DMS114 treated with DMSO at 0.1 percent for 48 hours (cell line): ENCODE data around the gene MUC15.
"Not testable (repeated sequence)": the region's sequence is repeated elsewhere in the genome, so short reads cannot be mapped to it uniquely, and the experiment has no call there.

Experiments
- DNase-seq: peaks from one replicate; lab custom pipeline; 2025; ENCODE audit not compliant: unreplicated experiment; lab: John Stamatoyannopoulos, UW

MUC15 gene, protein sequence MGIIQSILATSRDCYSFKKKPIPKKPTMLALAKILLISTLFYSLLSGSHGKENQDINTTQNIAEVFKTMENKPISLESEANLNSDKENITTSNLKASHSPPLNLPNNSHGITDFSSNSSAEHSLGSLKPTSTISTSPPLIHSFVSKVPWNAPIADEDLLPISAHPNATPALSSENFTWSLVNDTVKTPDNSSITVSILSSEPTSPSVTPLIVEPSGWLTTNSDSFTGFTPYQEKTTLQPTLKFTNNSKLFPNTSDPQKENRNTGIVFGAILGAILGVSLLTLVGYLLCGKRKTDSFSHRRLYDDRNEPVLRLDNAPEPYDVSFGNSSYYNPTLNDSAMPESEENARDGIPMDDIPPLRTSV

DNA sequence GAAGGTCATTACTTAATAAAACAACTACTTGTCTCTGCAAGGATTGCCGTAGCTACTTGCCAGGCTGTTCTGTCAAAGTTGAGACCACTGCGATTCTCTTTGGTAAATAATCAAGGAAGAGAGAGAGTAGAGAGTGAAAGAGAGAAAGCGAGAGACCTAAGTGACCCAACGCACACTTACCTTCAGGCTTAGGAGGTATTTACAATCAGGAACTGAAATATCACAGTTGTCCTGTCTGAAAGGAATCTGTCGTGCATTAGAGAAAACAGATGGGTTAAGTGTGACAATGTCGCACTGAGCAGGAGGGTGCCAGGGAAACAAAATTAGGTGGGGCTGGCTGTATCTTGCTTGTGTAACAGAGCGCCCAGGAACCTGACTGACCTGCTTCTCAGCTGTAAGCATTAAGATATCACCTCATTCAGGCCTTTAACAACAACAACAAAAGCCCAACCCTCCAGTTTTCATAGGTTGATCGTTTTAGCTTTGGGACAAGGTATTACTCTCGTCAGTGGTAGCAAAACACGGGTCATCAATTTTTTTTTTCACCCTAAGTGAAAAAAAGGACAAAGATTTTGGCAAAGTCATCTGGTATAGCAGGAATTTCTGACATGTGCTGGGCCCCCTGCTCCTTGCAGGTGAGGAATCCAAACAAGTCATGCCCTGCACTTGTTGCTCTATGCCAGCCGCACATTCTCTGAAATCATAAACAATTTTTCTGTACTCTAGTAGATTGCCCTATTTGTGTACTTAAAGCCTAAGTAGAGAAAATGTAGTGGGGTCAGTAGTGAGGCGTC lies at the start of gene MUC15:
TSS of gene MUC15 (minus strand) at position 403 of the 794 bp plus-strand sequence. CDS start 5,169 bp downstream, outside the sequence.
- DNase-seq: no peak

DNA sequence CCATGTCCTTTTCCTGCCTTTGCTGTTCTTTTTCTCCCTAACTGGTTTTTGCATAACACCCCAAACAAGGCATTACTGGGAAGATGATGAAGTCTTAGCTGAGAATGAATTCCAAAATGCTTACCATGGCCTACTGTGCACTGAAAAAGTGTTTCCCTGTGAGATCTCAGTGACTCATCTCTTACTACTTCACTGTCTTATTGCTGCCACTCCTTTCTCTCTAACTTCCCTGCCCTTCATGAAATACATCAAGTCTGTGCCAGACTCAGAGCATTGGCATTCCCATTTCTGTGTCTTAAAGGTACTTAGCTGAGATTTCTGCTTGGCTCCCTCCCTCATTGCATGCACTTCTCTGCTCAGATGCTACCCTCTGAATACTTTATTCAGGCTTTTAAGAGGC lies 49.1 kb upstream of the MUC15 start:
- no peak for DNase-seq

DNA sequence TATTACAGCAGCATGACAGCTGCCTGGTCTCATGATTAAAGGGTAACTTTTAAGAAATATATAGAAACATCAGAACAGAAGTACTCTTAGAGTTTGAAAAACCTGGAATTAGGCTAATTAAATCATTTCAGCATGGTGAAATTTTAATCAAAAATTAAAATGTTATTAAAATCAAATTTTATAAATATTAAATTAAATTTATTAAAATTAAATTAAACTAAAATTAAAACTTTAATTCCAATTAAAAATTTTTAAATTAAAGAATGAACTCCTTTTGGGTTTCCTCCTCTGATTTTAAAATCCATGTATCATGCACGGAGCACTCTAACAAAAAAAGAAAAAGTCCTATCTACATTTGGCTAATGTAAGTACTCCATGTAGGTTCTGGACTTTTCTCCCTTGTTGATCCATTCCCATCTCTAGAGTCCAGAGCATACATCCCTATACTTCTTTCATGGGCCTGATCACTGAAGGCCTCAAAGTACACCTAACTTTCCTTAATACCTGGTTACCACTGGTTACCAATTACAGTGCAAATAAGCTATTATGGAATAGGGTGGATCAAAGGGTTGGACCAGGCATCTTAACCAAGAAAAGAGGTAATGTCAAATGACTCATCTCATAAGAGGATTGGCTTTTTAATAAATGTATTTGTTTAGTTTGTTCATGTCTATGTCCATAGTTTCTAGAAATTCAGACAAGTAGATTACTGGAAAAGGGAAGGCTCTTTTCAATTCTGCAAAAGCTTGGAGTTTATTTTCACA lies 48.4 kb upstream of the MUC15 start:
- DNase-seq: no peak

DNA sequence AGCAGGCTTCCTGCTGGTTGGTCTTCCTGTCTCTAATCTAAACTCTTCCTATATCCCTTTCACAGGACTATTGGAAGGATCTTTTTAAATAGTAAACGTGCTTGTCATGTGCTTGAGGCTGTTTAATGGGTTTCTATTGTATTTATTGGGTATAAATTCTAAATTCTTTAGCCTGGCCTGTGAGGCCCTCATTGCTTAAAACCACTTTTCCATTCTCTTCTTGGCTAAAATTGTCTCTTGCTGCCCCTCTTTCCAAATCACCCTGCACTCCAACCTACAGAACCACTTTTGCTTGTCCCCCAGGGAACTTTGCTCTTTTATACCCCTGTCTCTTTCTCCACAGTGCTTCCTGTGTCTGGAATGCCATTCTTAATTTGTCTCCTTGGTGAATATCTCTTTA lies 46.4 kb upstream of the MUC15 start:
- no peak for DNase-seq

DNA sequence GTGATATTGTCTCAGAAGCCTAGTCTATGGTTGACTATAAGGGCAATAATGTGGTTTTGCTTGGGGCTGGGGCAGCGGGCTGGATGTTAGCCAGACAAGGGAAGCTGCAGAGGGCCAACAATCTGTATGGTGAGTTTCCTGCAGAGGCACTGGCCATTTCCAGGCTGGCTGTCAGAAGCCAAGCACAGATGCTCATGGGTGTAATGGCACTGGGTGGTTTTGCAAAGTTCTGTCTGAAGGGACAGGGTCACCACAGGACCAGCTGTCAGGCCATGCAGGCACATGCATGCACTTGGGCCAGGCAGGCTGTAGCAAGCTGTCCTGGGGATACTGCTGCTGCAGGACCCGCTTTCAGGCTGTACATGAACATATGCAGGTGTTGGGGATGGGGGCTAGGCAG lies 41.7 kb upstream of the MUC15 start:
- no peak for DNase-seq

DNA sequence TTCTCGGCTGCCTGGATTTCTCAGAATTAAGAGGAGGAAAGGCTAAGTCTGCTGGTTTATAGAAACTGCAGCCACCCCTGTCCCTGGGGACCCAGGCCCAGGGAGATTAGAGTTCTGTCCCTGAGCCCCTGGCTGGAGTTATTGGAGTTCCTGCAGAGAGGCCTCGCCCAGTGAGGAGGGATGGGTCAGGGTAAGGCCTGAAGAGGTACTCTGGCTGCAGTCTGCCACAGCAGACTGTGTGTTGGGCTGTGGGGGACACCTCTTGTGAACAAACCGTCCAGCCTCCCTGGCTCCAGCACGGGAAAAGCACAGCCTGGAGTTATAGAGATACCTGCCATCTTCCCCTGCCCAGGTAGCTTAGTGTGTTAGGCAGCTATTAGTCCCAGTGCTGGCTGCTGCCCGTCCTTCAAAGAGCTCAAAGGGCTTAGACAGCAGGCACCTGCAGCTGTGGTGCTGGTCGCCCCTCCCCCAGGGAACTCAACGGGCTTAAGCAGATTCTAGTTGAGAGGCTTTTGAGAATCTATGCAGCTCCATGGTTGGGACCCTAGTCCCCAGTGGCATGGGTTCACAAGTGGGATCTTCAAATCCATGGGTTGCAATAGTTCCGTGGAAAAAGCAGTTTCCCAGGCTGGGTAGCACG lies 36.6 kb upstream of the MUC15 start:
- DNase-seq: no peak

DNA sequence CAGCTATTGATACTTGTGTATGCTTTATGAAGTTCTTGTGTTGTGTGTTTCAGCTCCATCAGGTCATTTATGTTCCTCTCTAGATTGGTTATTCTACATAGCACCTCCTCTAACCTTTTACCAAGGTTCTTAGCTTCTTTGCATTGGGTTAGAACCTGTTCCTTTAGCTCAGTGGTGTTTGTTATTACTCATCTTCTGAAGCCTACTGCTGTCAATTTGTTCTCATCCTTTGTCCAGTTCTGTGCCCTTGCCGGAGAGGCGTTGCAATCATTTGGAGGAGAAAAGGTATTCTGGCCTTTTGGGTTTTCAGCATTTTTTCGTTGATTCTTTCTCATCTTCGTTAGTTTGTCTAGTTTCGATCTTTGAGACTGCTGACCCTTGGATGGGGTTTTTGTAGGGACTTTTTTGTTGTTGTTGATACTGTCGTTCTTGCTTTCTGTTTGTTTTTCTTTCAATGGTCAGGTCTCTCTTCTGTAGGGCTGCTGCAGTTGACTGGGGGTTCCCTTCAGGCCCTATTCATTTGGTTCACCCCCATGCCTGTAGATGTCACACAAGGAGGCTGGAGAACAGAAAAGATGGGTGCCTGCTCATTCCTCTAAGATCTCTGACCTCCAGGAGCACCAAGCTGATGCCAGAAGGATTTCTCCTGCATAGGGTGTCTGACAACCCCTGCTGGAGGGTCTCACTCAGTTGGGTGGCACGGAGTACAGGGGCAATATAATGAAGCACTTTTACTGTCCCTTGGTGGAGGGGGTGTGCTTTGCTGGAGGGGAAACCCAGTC lies 35.9 kb upstream of the MUC15 start:
- no peak for DNase-seq

DNA sequence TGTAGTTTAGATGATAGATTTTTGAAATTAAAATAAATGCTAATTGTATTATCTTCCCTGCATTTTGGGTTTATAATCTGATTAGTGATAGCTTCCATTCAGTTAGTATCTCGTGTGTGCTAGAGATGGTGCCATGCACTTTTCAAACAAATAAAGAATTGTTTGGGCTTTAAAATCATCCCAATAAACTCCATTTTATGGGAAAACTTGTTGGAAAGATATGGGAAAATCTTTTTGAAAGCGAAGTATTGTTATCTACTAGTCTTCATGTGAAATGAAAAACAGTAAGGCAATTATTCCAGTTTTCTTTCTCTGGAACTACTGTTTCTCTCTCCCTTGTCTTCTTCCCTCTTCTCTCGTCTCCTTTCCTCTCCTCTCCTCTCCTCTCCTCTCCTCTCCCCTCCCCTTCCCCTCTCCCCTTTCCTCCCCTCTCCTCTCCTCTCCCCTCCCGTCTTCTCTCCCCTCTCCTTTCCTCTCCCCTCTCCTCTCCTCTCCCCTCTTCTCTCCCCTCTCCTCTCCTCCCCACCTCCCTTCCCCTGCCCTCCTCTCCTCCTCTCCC lies 27.9 kb upstream of the MUC15 start:
- no peak for DNase-seq

DNA sequence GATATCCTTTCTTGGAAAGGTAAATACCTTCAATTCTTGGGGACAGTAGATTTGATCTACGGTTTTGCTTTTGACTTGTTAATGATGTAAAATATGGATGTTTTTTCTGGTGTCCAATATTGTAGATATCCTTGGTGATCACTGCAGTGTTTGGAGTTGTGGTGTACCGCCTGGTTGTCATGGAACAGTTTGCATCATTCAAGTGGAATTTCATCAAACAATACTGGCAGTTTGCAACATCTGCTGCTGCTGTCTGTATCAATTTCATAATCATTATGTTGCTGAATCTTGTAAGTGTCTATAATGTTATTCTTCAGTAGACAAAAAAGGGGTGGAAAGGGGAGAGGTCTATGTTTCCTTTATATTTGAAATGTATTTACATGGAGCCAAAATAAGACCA lies 27.4 kb upstream of the MUC15 start:
- DNase-seq: no peak

DNA sequence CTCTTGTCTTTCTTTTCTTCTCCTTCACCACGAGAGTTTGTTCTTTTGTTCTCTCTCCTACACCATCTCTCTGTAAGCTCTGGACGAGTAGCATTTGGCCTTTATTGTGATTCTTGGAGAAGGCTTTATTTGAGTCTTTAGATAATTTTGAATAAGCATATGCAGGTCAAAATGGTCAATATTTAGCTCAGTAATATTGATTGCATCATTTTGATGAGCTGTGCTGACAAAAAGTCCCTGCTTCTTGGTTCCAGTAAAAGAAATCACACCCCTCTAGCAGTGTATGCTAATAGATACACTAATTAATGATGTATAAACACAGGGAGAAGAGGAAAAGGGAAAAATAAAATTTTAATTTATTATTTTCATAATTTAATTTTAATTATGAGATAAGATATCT lies 25.8 kb upstream of the MUC15 start:
- DNase-seq: no peak

DNA sequence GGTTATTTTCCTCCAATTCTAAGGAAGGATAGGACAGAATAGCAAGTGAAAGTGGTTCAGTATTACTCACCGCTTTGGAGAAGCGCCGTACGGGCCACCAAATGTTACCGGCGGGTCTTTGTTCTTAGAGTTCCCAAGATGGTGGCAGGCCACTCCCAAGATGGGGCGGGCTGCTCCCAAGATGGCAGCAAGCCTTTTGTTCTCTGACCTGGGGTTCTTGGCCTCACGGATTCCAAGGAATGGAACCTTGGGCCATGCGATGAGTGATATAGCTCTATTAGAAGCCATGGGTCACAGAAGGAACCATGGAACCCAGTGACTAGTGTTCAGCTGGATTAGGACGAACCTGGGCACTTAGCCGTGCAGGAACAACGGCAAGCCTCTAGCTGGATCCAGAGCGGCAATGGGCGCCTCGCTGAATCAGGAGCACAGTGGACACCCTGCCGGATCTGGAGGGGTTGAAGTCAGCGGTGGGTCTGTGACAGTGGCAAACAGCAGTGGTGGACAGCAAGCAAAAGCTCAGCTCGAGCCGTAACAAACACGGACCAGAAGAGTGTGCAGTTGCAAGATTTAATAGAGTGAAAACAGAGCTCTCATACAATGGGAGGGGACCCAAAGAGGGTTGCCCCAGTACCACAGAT lies 25.1 kb upstream of the MUC15 start:
- not testable (repeated sequence) for DNase-seq

DNA sequence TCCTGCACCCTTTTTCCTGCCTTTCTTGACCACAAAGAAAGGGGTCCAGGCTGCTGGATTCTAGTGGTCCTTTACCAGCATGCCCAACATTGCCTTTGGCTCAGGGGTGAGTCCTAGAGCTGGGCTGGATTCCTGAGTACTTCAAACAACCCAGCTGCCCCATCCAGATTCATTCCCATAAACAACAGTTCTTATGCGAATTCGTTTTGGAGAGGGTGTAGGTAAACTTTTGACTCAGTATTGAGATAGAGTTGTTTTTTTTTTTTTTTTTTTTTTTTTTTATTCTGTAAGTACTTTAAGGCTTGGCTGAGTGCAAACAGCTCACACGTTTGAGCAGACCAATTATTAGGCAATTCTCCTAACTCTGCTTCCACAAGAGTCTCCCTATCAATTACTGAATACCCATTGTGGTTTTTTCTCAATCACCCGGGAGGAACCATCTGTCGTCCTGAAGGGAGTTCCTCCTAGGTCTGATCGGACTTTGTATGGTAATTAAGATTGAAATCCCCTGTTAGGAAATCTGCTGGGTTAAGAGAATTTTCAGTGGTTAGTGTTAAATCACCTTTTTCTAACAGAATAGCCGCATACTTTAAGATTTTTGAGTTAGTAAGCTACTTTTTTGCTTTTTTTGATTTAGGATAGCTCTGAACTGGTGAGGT lies 23.3 kb upstream of the MUC15 start:
- not testable (repeated sequence) for DNase-seq

DNA sequence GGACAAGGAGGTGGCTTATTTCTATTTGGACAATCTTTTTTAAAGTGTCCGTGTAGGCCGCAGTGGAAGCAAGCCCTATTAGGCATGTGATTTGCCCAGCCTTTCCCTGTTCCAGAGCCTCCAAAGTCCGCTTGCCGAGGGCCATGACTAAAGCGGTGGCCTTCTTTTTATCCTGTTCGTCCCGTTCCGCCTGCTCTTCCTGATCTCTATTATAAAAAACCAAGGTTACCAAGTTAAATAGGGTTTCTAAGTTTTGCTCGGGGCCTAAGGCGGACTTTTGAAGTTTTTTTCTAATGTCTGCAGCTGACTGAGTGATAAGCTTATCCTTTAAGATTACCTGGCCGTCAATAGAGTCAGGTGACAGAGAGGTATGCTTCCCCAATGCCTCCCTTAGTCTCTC lies 21.6 kb upstream of the MUC15 start:
- no peak for DNase-seq

DNA sequence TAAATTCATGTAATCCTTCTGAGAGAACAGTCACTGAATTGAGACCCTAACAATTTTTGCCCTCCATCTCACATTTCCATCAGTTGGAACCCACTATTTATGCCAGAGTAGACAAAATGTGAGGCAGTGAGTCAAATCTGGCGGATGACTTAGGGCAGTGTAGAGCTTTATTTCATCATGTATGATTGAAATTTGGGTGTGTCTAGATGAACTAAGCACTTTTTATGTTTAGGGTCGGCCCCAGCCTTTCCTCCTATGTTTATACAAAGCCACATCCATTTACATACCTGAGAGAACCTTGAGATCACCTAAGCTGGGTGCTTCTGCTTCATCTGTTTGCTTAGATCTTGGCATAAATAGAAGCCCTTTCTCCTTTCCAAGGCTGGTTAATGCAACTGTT lies 15.0 kb upstream of the MUC15 start:
- DNase-seq: no peak

DNA sequence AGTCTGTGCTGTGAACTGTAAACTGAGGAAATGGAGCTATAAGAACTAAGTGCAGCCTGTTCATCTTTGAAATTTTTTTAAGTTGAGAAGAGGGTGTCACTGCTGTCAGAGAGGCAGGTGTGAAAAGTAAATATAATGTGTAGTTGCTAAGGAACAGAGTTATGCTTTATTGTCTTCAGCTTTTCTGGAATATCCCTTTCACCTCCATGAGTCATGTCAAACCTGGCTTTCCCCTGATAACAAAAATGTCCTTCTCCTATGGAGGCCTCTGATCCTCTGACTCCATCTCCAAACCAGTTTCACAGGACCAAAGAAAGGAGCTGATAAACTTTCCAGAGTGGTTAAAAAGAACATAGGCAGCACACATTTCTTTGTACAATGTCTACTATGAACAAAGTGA lies 12.8 kb upstream of the MUC15 start:
- no peak for DNase-seq

DNA sequence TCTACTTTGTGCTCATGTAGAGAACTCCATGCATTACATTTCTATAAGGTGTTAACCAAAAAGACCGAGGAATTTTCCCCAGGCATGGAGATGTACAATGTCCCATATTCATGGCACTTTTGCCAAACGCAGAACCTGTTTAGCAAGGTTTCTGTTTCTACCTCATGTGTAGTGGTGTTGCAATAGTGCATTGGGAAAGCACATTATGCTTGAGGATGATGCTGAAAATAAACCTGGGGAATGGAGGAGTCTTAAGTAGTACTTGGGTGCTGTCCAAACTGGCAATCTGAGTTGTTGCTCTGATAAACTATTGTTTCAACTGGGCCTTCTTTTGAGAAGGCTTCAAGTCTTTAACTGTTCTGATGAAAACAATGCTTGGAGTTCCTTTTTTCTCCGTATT lies 11.5 kb upstream of the MUC15 start:
- DNase-seq: no peak

DNA sequence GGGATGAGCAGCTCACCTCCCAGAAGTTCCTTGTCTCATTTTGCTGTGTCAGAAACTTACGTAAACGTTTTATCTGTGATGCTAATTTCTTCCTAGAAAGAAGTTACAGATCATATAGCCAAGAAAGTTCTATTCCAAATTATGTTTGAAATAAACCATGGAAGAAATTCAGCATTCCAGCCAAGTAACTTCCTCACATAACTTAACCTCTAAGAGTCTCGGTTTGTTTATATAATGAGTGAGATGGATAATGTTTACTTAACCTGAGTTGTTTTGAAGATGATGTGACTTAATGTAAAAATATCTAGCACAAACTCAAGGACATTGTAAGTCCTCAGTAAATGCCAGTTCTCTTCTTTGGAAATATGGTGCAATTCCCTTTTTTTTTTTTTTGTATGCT lies 8.9 kb upstream of the MUC15 start:
- no peak for DNase-seq

DNA sequence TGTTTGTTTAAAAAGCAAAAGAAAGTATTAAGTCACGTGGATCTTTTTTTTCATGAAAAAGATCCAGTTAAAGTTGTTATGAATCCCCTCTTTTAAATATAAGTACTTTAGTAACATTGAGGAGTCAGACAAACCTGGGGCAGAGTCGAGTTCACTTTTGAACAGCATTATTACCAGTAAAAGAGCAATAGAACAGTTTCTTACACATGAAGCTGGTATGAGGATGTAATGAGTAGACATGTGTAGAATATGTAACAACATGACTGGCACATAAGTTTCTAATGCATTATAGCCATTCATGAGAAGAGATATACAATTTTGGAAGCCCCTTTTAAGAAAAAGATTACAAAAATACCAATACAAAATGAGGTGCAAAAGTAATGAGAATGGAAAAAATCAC lies 7.6 kb upstream of the MUC15 start:
- DNase-seq: no peak

DNA sequence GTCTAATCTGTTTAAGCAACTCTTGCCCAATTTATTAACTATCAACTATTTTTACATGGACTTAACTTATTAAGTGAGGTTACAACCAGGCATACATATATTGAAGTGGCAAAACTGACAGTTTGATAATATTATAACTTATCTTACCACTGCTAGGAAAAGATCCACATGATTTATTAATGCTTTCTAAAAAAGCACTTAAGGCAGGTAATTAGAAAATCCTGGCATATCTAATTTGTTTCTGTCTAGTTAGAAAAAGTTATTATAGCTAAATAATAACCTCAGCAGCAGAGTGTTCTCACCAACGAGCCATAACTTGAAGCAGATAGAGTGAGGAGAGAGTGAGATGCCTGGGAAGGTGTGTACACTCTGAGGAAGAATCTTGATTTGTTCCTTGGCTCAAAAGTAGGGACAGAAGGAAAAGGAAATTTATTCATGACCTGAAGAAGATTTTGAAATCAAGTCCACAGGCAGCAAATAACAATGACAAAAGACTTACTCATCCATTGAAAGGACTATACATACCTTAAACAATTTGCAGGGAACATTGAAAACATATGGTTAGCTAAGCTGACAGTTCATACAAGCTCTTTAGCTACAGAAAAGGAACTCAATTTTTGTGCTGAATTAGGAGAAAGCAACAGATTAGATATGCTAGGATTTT lies 7.1 kb upstream of the MUC15 start:
- no peak for DNase-seq
